Smooth muscle cell (in vitro differentiated cells): ENCODE data around the gene MRPL1. TPM values are rescaled to one million over a fixed set of nuclear protein-coding genes. Genes with fewer than 3 reads are reported as not detected.

Source experiments
- DNase-seq: peaks from one replicate; lab custom pipeline; 2025; ENCODE audit not compliant: unreplicated experiment; lab: John Stamatoyannopoulos, UW
- H2AFZ ChIP-seq: fragments of 200-600 bp; sonication (generic); 2 replicates; pipeline ENCODE4 v1.6.0; 2016; ENCODE audit warnings: antibody characterized with exemption, low read depth, mild to moderate bottlenecking
- H3F3A ChIP-seq: fragments of 200-600 bp; sonication (generic); 2 replicates; pipeline ENCODE4 v1.6.0; 2017; ENCODE audit warnings: antibody characterized with exemption, low read depth
- H3K27ac ChIP-seq: fragments of 200-600 bp; sonication (generic); 2 replicates; pipeline ENCODE4 v1.5.1; 2016; ENCODE audit warnings: low read depth, mild to moderate bottlenecking
- H3K27me3 ChIP-seq: fragments of 200-600 bp; sonication (generic); 2 replicates; pipeline ENCODE4 v1.6.1; 2016; ENCODE audit warnings: low read depth, mild to moderate bottlenecking
- H3K36me3 ChIP-seq: fragments of 200-600 bp; sonication (generic); 2 replicates; pipeline ENCODE4 v1.5.1; 2016; ENCODE audit warnings: low read depth
- H3K4me1 ChIP-seq: fragments of 200-600 bp; sonication (generic); 2 replicates; pipeline ENCODE4 v1.5.1; 2016; ENCODE audit warnings: low read depth
- H3K4me2 ChIP-seq: fragments of 200-600 bp; sonication (generic); 2 replicates; pipeline ENCODE4 v1.6.0; 2016; ENCODE audit warnings: mild to moderate bottlenecking
- H3K4me3 ChIP-seq: fragments of 200-600 bp; sonication (generic); 2 replicates; pipeline ENCODE4 v1.5.1; 2016; ENCODE audit warnings: mild to moderate bottlenecking
- H3K79me2 ChIP-seq: fragments of 200-600 bp; sonication (generic); 2 replicates; pipeline ENCODE4 v1.6.0; 2016; ENCODE audit warnings: low read depth, mild to moderate bottlenecking
- H3K9ac ChIP-seq: fragments of 200-600 bp; sonication (generic); 2 replicates; pipeline ENCODE4 v1.6.0; 2016; ENCODE audit warnings: low read depth
- H3K9me3 ChIP-seq: fragments of 200-600 bp; sonication (generic); replicated peaks from 2 replicates; pipeline ENCODE4 v1.5.1; 2016; ENCODE audit warnings: low read depth
- H4K20me1 ChIP-seq: fragments of 200-600 bp; sonication (generic); 2 replicates; pipeline ENCODE4 v1.6.0; 2016; ENCODE audit warnings: low read depth
- CTCF ChIP-seq: fragments of 200-600 bp; sonication (generic); IDR thresholded peaks from 2 replicates; pipeline ENCODE4 v1.5.1; 2017; ENCODE audit warnings: borderline replicate concordance, mild to moderate bottlenecking, antibody characterized with exemption; ENCODE audit not compliant: insufficient read depth, poor library complexity, severe bottlenecking
- WGBS: methylation state at CpG from one replicate; pipeline ENCODE4 v1.1.7; 2016; ENCODE audit warnings: low lambda C conversion rate; 5-methylcytosine and 5-hydroxymethylcytosine counted together
- polyA plus RNA-seq: library from polyadenylated mRNA; unstranded; fragments of >200 nt; fragmentation: Nextera tagmentation; extraction: Ambion mirVana; gene quantifications from 2 replicates; pipeline ENCODE4 v1.2.1, GENCODE V29; 2016
- total RNA-seq: library from RNA; depleted of rRNA; stranded (reverse); fragments of >200 nt; gene quantifications from 2 replicates; pipeline ENCODE4 v1.2.3, GENCODE V29; 2014

Gene MRPL1
- total and polyA plus RNA-seq, 2 experiments from 2014 or later = 20.2 to 31.6 TPM

GRCh38 chr4:77845929-77846328, 16.7 kb upstream of the MRPL1 start:
- no peaks in the 10 kb centered on the region for H3K36me3 ChIP-seq
- H3K9ac ChIP-seq = no peak overlapping the region
- H3K79me2 ChIP-seq = no peaks in the 10 kb centered on the region
- no peak overlapping the region for H2AFZ ChIP-seq
- no peak overlapping the region for H3K27ac ChIP-seq
- WGBS = 88% methylated on average over 3 of the region's 3 CpGs
- no peaks in the 10 kb centered on the region for H3K4me1 ChIP-seq
- no peaks in the 10 kb centered on the region for H3K9me3 ChIP-seq
- no peak overlapping the region for H3K4me2 ChIP-seq
- no peak overlapping the region for H3K4me3 ChIP-seq
- H4K20me1 ChIP-seq = no peaks in the 10 kb centered on the region
- DNase-seq = no peak
- H3K27me3 ChIP-seq = no peaks in the 10 kb centered on the region
- H3F3A ChIP-seq = no peaks in the 10 kb centered on the region
- no peak for TF ChIP-seq CTCF

DNA sequence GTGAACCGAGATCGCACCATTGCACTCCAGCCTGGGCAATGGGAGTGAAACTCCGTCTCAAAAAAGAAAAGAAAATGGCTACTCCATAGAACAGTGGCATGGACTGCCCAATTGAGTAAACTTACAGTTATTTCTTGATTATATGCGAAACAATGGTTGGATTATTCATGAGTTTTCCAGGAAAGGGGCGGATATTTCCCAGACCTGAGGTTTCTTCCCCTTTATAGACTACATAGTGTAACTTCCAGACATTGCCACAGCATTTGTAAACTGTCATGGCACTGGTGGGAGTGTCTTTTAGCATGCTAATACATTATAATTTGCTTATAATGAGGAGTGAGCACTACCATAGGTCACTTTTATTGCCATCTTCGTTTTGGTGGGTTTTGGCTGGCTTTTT, 14.1 kb upstream of the MRPL1 start:
- no peak overlapping the region for H3K9ac ChIP-seq
- H4K20me1 ChIP-seq = no peaks in the 10 kb centered on the region
- H3F3A ChIP-seq = no peaks in the 10 kb centered on the region
- no peaks in the 10 kb centered on the region for H3K79me2 ChIP-seq
- H3K27me3 ChIP-seq = no peaks in the 10 kb centered on the region
- no peak overlapping the region for H2AFZ ChIP-seq
- H3K36me3 ChIP-seq = no peaks in the 10 kb centered on the region
- TF ChIP-seq CTCF = no peak
- no peak overlapping the region for H3K4me2 ChIP-seq
- H3K9me3 ChIP-seq = no peaks in the 10 kb centered on the region
- H3K4me3 ChIP-seq = no peak overlapping the region
- no peak for DNase-seq
- H3K27ac ChIP-seq = no peak overlapping the region
- 96% methylated on average over 6 of the region's 6 CpGs for WGBS
- H3K4me1 ChIP-seq = no peaks in the 10 kb centered on the region

- H3K27me3 ChIP-seq = no peaks in the 10 kb centered on the region
- TF ChIP-seq CTCF = no peak
- no peak for DNase-seq
- H3K4me2 ChIP-seq = no peak overlapping the region
- no peaks in the 10 kb centered on the region for H4K20me1 ChIP-seq
- no peaks in the 10 kb centered on the region for H3K9me3 ChIP-seq
- no peak overlapping the region for H3K9ac ChIP-seq
- no peak overlapping the region for H3K4me3 ChIP-seq
- H2AFZ ChIP-seq = no peak overlapping the region
- no peaks in the 10 kb centered on the region for H3K36me3 ChIP-seq
- H3K27ac ChIP-seq = no peak overlapping the region
- no peaks in the 10 kb centered on the region for H3K4me1 ChIP-seq
- no peaks in the 10 kb centered on the region for H3K79me2 ChIP-seq
- no peaks in the 10 kb centered on the region for H3F3A ChIP-seq
- 92% methylated on average over 12 of the region's 12 CpGs for WGBS
These were observed 13.2 kb upstream of the MRPL1 start for GRCh38 chr4:77849278-77849965.

DNA sequence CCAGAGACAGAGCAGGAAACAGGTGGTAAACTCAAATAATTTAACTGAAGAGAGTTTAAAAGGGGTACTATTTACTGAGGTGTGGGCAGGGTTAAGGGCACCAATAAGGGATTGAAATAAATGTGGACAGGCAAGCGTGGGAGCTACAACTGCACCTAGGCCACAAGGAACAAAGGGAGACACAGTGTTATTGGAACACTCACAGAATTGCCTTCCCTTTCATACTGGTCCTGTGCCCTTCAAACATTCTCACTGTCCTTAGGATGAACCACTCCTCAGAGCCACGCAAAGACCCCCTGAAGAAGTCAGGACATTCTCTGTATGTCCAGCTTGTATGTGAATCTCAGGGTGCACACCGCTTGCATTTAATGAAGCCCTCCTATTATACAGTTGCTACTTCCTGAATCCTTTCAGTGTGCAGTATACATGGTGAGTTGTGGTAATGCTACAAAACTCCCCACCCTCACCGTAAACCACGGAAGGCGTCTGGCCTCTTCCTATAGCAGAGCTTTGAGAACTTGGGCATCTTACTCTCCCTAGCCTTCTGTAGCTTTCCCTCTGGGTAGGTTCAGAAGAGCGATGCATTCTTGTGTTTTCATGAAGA, 9.6 kb upstream of the MRPL1 start:
- Histone ChIP-seq H3K79me2 (no peaks in the 10 kb centered on the region), H3K36me3 (no peaks in the 10 kb centered on the region), H3K9ac (no peak overlapping the region), H3K27me3 (no peaks in the 10 kb centered on the region), H3K4me1 (no peaks in the 10 kb centered on the region), H3K9me3 (no peaks in the 10 kb centered on the region), H3K4me3 (no peak overlapping the region), H3K27ac (no peak overlapping the region), H2AFZ (no peak overlapping the region), H3K4me2 (no peak overlapping the region), H4K20me1 (no peaks in the 10 kb centered on the region), H3F3A (no peaks in the 10 kb centered on the region)
- WGBS = 77% methylated on average over 7 of the region's 7 CpGs
- no peak for TF ChIP-seq CTCF
- DNase-seq = no peak
